Measurements from ENCODE around the gene DCAF10.
"Not testable (repeated sequence)": the region's sequence is repeated elsewhere in the genome, so short reads cannot be mapped to it uniquely, and the experiment has no call there.

Gene DCAF10

GRCh38 chr9:37792122-37792521 lies 8.5 kb upstream of the DCAF10 start:
- DNase-seq: no peak

GRCh38 chr9:37796232-37796631 lies 4.4 kb upstream of the DCAF10 start:
- no peak for DNase-seq

GRCh38 chr9:37798677-37799076 lies 1.9 kb upstream of the DCAF10 start:
- DNase-seq: no peak

- peak; percentile 82 for DNase-seq
These were observed 772 bp downstream of the DCAF10 start for GRCh38 chr9:37801287-37801850.

- DNase-seq: no peak
These were observed 1.5 kb downstream of the DCAF10 start for GRCh38 chr9:37801959-37802711.

- peak; percentile 14 for DNase-seq
These were observed 5.7 kb downstream of the DCAF10 start for GRCh38 chr9:37806271-37806670.

GRCh38 chr9:37809676-37810075 lies 9.1 kb downstream of the DCAF10 start:
- not testable (repeated sequence) for DNase-seq

GRCh38 chr9:37811906-37812476 lies 11.4 kb downstream of the DCAF10 start:
- DNase-seq: no peak

- DNase-seq: no peak
These were observed 12.3 kb downstream of the DCAF10 start for GRCh38 chr9:37812773-37813379.

GRCh38 chr9:37818849-37819248 lies 18.3 kb downstream of the DCAF10 start:
- DNase-seq: no peak

- no peak for DNase-seq
These were observed 19.5 kb downstream of the DCAF10 start for GRCh38 chr9:37820142-37820541.

- DNase-seq: not testable (repeated sequence)
These were observed 24.6 kb downstream of the DCAF10 start for GRCh38 chr9:37825174-37825573.

GRCh38 chr9:37827483-37828165 lies 27.0 kb downstream of the DCAF10 start:
- no peak for DNase-seq

GRCh38 chr9:37835821-37836220 lies 35.2 kb downstream of the DCAF10 start:
- no peak for DNase-seq

GRCh38 chr9:37836386-37836785 lies 35.8 kb downstream of the DCAF10 start:
- DNase-seq: no peak

- no peak for DNase-seq
These were observed 39.2 kb downstream of the DCAF10 start for GRCh38 chr9:37839496-37840461.

- DNase-seq: no peak
These were observed 40.1 kb downstream of the DCAF10 start for GRCh38 chr9:37840560-37841194.

GRCh38 chr9:37852222-37852621 lies 51.6 kb downstream of the DCAF10 start:
- no peak for DNase-seq

- DNase-seq: no peak
These were observed 56.0 kb downstream of the DCAF10 start for GRCh38 chr9:37856551-37856950.

- DNase-seq: no peak
These were observed 58.4 kb downstream of the DCAF10 start for GRCh38 chr9:37859043-37859442.

GRCh38 chr9:37862530-37862929 lies 61.9 kb downstream of the DCAF10 start:
- DNase-seq: no peak

Measured in retina (tissue), 1 donor.